GM23338 (cell line): Measurements from ENCODE around the gene MPIG6B. TPM values are rescaled to one million over a fixed set of nuclear protein-coding genes. Genes with fewer than 3 reads are reported as not detected.

Experiments used
- ATAC-seq: fragments of 200-7000 bp; cut with Tn5 transposase; 3 replicates; pipeline ENCODE4 v1.9.1; 2020
- DNase-seq: peaks from one replicate; pipeline ENCODE4 v3.0.0-alpha.2; 2015; ENCODE audit warnings: low spot score
- H2AFZ ChIP-seq: fragments of 200-600 bp; sonication (generic); 2 replicates; pipeline ENCODE4 v1.8.0; 2016; ENCODE audit warnings: antibody characterized with exemption, mild to moderate bottlenecking, moderate library complexity
- H3F3A ChIP-seq: fragments of 200-600 bp; sonication (generic); replicated peaks from 2 replicates; pipeline ENCODE4 v1.8.0; 2017; ENCODE audit warnings: antibody characterized with exemption, mixed run types, low read depth
- H3K27ac ChIP-seq: fragments of 200-600 bp; sonication (generic); 2 replicates; pipeline ENCODE4 v1.6.1; 2016; ENCODE audit warnings: low read depth
- H3K27me3 ChIP-seq: fragments of 200-600 bp; sonication (generic); 2 replicates; pipeline ENCODE4 v1.8.0; 2016; ENCODE audit warnings: mild to moderate bottlenecking, mixed run types, moderate library complexity; ENCODE audit not compliant: insufficient read depth
- H3K36me3 ChIP-seq: fragments of 200-600 bp; sonication (generic); 2 replicates; pipeline ENCODE4 v1.8.0; 2016; ENCODE audit warnings: mild to moderate bottlenecking; ENCODE audit not compliant: insufficient read depth
- H3K4me1 ChIP-seq: fragments of 200-600 bp; sonication (generic); 2 replicates; pipeline ENCODE4 v1.8.0; 2016; ENCODE audit warnings: mild to moderate bottlenecking, moderate library complexity; ENCODE audit not compliant: insufficient read depth
- H3K4me2 ChIP-seq: fragments of 200-600 bp; sonication (generic); 2 replicates; pipeline ENCODE4 v1.7.1; 2017; ENCODE audit warnings: mixed run types
- H3K4me3 ChIP-seq: fragments of 200-600 bp; sonication (generic); 2 replicates; pipeline ENCODE4 v1.6.1; 2016; ENCODE audit warnings: mixed run types
- H3K79me2 ChIP-seq: fragments of 200-600 bp; sonication (generic); replicated peaks from 2 replicates; pipeline ENCODE4 v1.8.0; 2017; ENCODE audit warnings: mild to moderate bottlenecking; ENCODE audit not compliant: insufficient read depth
- H3K9me2 ChIP-seq: fragments of 200-600 bp; sonication (generic); 2 replicates; pipeline ENCODE4 v1.8.0; 2017; ENCODE audit not compliant: insufficient read depth
- H4K20me1 ChIP-seq: fragments of 200-600 bp; sonication (generic); replicated peaks from 2 replicates; pipeline ENCODE4 v1.8.0; 2017; ENCODE audit warnings: mild to moderate bottlenecking; ENCODE audit not compliant: insufficient read depth
- H3K27ac Mint-ChIP-seq: 2 replicates; pipeline ENCODE4 v1.8.0; 2020; ENCODE audit warnings: inconsistent platforms, mild to moderate bottlenecking, moderate library complexity, mixed read lengths
- H3K27me3 Mint-ChIP-seq: 3 replicates; pipeline ENCODE4 v1.8.0; 2022; ENCODE audit warnings: low read depth, mild to moderate bottlenecking, moderate library complexity, mixed read lengths, inconsistent platforms; ENCODE audit not compliant: insufficient read depth, poor library complexity
- H3K36me3 Mint-ChIP-seq: 3 replicates; pipeline ENCODE4 v1.8.0; 2021; ENCODE audit warnings: low read depth, mild to moderate bottlenecking, inconsistent platforms, moderate library complexity, mixed read lengths
- H3K4me1 Mint-ChIP-seq: 3 replicates; pipeline ENCODE4 v1.8.0; 2020; ENCODE audit warnings: mild to moderate bottlenecking, inconsistent platforms, mixed read lengths
- H3K4me3 Mint-ChIP-seq: 3 replicates; pipeline ENCODE4 v1.8.0; 2021; ENCODE audit warnings: moderate library complexity, mild to moderate bottlenecking, inconsistent platforms, mixed read lengths
- H3K9me3 Mint-ChIP-seq: 3 replicates; pipeline ENCODE4 v1.8.0; 2020; ENCODE audit warnings: moderate library complexity, mild to moderate bottlenecking, inconsistent platforms, mixed read lengths
- CREB1 ChIP-seq: fragments of 250-450 bp; sonication (Bioruptor Pico); IDR thresholded peaks from 2 replicates; pipeline ENCODE4 v1.5.0; 2020; ENCODE audit warnings: low read depth, mild to moderate bottlenecking, moderate library complexity
- EZH2 ChIP-seq: fragments of 200-600 bp; sonication (generic); IDR thresholded peaks from one replicate; pipeline ENCODE4 v1.8.0; 2017; ENCODE audit warnings: antibody characterized with exemption, mild to moderate bottlenecking, low read depth; ENCODE audit not compliant: unreplicated experiment
- EZH2phosphoT487 ChIP-seq: fragments of 200-600 bp; sonication (generic); IDR thresholded peaks from one replicate; pipeline ENCODE4 v1.8.1; 2018; ENCODE audit warnings: antibody characterized with exemption; ENCODE audit not compliant: unreplicated experiment
- JUNB ChIP-seq: IDR thresholded peaks from one replicate; pipeline ENCODE4 v1.6.1; 2016; ENCODE audit warnings: antibody characterized with exemption; ENCODE audit not compliant: unreplicated experiment
- NANOG ChIP-seq: IDR thresholded peaks from 2 replicates; pipeline ENCODE4 v1.6.1; 2016; ENCODE audit warnings: antibody characterized with exemption, borderline replicate concordance
- POLR2AphosphoS5 ChIP-seq: IDR thresholded peaks from 2 replicates; pipeline ENCODE4 v1.6.1; 2016; ENCODE audit warnings: antibody characterized with exemption, low read depth
- STAT1 ChIP-seq: IDR thresholded peaks from one replicate; pipeline ENCODE4 v1.6.1; 2016; ENCODE audit warnings: antibody characterized with exemption; ENCODE audit not compliant: unreplicated experiment
- ZNF114 ChIP-seq: fragments of 250-450 bp; sonication (Bioruptor Pico); IDR thresholded peaks from 2 replicates; pipeline ENCODE4 v1.5.0; 2020; ENCODE audit warnings: mild to moderate bottlenecking, moderate library complexity
- ZNF331 ChIP-seq: fragments of 250-450 bp; sonication (Bioruptor Pico); IDR thresholded peaks from 2 replicates; pipeline ENCODE4 v1.5.0; 2020; ENCODE audit warnings: low read depth, mild to moderate bottlenecking, moderate library complexity
- polyA plus RNA-seq: library from polyadenylated mRNA; unstranded; fragments of >200 nt; fragmentation: Nextera tagmentation; extraction: Ambion mirVana; gene quantifications from 2 replicates; pipeline ENCODE4 v1.2.1, GENCODE V29; 2016
- total RNA-seq: library from RNA; depleted of rRNA; stranded (reverse); fragments of >200 nt; shearing (Covaris generic); gene quantifications from 2 replicates; pipeline ENCODE4 v1.2.3, GENCODE V29; 2014
- TF ChIP-seq, protein P1 (sequence below): fragments of 250-450 bp; sonication (Bioruptor Pico); IDR thresholded peaks from 2 replicates; pipeline ENCODE4 v1.5.0; 2020; ENCODE audit warnings: mild to moderate bottlenecking, moderate library complexity
- TF ChIP-seq, protein P2 (sequence below), 2 experiments: fragments of 200-600 bp in 1 of 2; sonication (generic) in 1 of 2; conservative IDR thresholded peaks; 2 replicates each; pipeline versions ENCODE4 v1.5.1 to v1.6.1; 2016 to 2017; ENCODE audit warnings: antibody characterized with exemption in 2 of 2, low read depth in 2 of 2, mild to moderate bottlenecking in 2 of 2, moderate library complexity in 1 of 2
- TF ChIP-seq, protein P3 (sequence below): IDR thresholded peaks from 2 replicates; pipeline ENCODE4 v1.6.1; 2016; ENCODE audit warnings: antibody characterized with exemption
- TF ChIP-seq, protein P4 (sequence below): IDR thresholded peaks from one replicate; pipeline ENCODE4 v1.6.1; 2018; ENCODE audit warnings: antibody characterized with exemption; ENCODE audit not compliant: unreplicated experiment

MPIG6B gene
- total and polyA plus RNA-seq, 2 experiments from 2014 or later: 0.13 TPM; not detected in 1

DNA sequence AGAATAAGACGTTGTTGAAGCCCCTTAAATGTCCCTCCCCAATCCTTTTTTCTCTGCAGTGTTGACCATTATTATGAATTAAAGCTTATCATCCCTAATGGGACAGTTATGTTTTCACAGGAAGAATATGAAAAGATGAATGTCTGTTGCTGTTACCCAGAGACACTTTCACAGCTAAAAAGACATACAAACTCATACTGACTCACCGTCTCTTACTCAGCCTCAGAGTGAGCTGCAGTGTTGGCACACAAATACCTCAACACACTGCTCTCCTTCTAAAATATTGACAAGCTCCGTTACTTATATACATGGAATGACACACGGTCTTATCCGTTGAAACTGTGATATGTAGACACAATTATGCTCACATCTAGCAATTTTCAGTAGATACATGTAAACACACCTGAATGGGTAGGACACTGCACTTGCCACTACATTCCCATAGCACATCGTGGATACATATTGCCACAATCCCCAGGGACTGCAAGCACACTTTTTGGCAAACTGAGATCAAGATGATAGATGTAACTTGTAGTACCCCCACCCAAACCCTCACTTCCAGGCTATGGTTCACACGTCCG is 29.7 kb downstream of the MPIG6B start:
- H3K4me2 ChIP-seq: no peak overlapping the region
- no peaks in the 10 kb centered on the region for H3K79me2 ChIP-seq
- no peak overlapping the region for H3K4me3 ChIP-seq
- Mint-ChIP-seq H3K36me3 (peaks cover 7% of the 10 kb centered on the region; the same call in 2 of the 3 replicates), H3K27ac (no peak overlapping the region), H3K27me3 (peaks cover 7% of the 10 kb centered on the region), H3K9me3 (no peaks in the 10 kb centered on the region), H3K4me1 (no peaks in the 10 kb centered on the region), H3K4me3 (no peak overlapping the region)
- no peaks in the 10 kb centered on the region for H3K9me2 ChIP-seq
- no peak overlapping the region for H2AFZ ChIP-seq
- 0 out of 2 replicates have a peak, but pooled peaks cover 4% of the 10 kb centered on the region for H3F3A ChIP-seq
- TF ChIP-seq EZH2phosphoT487 (no peak), EZH2 (no peak), NANOG (no peak), CREB1 (no peak), STAT1 (no peak), JUNB (no peak), ZNF114 (CRISPR knock-in tag) (no peak), POLR2AphosphoS5 (no peak), ZNF331 (CRISPR knock-in tag) (no peak)
- TF ChIP-seq, protein P1, sequence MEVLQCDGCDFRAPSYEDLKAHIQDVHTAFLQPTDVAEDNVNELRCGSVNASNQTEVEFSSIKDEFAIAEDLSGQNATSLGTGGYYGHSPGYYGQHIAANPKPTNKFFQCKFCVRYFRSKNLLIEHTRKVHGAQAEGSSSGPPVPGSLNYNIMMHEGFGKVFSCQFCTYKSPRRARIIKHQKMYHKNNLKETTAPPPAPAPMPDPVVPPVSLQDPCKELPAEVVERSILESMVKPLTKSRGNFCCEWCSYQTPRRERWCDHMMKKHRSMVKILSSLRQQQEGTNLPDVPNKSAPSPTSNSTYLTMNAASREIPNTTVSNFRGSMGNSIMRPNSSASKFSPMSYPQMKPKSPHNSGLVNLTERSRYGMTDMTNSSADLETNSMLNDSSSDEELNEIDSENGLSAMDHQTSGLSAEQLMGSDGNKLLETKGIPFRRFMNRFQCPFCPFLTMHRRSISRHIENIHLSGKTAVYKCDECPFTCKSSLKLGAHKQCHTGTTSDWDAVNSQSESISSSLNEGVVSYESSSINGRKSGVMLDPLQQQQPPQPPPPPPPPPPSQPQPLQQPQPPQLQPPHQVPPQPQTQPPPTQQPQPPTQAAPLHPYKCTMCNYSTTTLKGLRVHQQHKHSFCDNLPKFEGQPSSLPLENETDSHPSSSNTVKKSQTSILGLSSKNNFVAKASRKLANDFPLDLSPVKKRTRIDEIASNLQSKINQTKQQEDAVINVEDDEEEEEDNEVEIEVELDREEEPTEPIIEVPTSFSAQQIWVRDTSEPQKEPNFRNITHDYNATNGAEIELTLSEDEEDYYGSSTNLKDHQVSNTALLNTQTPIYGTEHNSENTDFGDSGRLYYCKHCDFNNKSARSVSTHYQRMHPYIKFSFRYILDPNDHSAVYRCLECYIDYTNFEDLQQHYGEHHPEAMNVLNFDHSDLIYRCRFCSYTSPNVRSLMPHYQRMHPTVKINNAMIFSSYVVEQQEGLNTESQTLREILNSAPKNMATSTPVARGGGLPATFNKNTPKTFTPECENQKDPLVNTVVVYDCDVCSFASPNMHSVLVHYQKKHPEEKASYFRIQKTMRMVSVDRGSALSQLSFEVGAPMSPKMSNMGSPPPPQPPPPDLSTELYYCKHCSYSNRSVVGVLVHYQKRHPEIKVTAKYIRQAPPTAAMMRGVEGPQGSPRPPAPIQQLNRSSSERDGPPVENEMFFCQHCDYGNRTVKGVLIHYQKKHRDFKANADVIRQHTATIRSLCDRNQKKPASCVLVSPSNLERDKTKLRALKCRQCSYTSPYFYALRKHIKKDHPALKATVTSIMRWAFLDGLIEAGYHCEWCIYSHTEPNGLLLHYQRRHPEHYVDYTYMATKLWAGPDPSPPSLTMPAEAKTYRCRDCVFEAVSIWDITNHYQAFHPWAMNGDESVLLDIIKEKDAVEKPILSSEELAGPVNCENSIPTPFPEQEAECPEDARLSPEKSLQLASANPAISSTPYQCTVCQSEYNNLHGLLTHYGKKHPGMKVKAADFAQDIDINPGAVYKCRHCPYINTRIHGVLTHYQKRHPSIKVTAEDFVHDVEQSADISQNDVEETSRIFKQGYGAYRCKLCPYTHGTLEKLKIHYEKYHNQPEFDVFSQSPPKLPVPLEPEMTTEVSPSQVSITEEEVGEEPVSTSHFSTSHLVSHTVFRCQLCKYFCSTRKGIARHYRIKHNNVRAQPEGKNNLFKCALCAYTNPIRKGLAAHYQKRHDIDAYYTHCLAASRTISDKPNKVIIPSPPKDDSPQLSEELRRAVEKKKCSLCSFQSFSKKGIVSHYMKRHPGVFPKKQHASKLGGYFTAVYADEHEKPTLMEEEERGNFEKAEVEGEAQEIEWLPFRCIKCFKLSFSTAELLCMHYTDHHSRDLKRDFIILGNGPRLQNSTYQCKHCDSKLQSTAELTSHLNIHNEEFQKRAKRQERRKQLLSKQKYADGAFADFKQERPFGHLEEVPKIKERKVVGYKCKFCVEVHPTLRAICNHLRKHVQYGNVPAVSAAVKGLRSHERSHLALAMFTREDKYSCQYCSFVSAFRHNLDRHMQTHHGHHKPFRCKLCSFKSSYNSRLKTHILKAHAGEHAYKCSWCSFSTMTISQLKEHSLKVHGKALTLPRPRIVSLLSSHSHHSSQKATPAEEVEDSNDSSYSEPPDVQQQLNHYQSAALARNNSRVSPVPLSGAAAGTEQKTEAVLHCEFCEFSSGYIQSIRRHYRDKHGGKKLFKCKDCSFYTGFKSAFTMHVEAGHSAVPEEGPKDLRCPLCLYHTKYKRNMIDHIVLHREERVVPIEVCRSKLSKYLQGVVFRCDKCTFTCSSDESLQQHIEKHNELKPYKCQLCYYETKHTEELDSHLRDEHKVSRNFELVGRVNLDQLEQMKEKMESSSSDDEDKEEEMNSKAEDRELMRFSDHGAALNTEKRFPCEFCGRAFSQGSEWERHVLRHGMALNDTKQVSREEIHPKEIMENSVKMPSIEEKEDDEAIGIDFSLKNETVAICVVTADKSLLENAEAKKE: no peak
- TF ChIP-seq, protein P2, sequence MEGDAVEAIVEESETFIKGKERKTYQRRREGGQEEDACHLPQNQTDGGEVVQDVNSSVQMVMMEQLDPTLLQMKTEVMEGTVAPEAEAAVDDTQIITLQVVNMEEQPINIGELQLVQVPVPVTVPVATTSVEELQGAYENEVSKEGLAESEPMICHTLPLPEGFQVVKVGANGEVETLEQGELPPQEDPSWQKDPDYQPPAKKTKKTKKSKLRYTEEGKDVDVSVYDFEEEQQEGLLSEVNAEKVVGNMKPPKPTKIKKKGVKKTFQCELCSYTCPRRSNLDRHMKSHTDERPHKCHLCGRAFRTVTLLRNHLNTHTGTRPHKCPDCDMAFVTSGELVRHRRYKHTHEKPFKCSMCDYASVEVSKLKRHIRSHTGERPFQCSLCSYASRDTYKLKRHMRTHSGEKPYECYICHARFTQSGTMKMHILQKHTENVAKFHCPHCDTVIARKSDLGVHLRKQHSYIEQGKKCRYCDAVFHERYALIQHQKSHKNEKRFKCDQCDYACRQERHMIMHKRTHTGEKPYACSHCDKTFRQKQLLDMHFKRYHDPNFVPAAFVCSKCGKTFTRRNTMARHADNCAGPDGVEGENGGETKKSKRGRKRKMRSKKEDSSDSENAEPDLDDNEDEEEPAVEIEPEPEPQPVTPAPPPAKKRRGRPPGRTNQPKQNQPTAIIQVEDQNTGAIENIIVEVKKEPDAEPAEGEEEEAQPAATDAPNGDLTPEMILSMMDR (conservative IDR thresholded peaks at IDR 0.05; ENCODE audit: low read depth in 2 of 2): no peak
- TF ChIP-seq, protein P3, sequence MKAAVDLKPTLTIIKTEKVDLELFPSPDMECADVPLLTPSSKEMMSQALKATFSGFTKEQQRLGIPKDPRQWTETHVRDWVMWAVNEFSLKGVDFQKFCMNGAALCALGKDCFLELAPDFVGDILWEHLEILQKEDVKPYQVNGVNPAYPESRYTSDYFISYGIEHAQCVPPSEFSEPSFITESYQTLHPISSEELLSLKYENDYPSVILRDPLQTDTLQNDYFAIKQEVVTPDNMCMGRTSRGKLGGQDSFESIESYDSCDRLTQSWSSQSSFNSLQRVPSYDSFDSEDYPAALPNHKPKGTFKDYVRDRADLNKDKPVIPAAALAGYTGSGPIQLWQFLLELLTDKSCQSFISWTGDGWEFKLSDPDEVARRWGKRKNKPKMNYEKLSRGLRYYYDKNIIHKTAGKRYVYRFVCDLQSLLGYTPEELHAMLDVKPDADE: no peak
- TF ChIP-seq, protein P4, sequence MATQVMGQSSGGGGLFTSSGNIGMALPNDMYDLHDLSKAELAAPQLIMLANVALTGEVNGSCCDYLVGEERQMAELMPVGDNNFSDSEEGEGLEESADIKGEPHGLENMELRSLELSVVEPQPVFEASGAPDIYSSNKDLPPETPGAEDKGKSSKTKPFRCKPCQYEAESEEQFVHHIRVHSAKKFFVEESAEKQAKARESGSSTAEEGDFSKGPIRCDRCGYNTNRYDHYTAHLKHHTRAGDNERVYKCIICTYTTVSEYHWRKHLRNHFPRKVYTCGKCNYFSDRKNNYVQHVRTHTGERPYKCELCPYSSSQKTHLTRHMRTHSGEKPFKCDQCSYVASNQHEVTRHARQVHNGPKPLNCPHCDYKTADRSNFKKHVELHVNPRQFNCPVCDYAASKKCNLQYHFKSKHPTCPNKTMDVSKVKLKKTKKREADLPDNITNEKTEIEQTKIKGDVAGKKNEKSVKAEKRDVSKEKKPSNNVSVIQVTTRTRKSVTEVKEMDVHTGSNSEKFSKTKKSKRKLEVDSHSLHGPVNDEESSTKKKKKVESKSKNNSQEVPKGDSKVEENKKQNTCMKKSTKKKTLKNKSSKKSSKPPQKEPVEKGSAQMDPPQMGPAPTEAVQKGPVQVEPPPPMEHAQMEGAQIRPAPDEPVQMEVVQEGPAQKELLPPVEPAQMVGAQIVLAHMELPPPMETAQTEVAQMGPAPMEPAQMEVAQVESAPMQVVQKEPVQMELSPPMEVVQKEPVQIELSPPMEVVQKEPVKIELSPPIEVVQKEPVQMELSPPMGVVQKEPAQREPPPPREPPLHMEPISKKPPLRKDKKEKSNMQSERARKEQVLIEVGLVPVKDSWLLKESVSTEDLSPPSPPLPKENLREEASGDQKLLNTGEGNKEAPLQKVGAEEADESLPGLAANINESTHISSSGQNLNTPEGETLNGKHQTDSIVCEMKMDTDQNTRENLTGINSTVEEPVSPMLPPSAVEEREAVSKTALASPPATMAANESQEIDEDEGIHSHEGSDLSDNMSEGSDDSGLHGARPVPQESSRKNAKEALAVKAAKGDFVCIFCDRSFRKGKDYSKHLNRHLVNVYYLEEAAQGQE: no peak
- H3K36me3 ChIP-seq: no peaks in the 10 kb centered on the region
- ATAC-seq (no peak), DNase-seq (no peak)
- H3K27ac ChIP-seq: no peak overlapping the region
- H3K4me1 ChIP-seq: no peaks in the 10 kb centered on the region
- H4K20me1 ChIP-seq: peaks cover 3% of the 10 kb centered on the region; the same call in 1 of the 2 replicates
- H3K27me3 ChIP-seq: no peaks in the 10 kb centered on the region
